GM19452 (cell line): ENCODE data around the gene SERPINE2.
"Not testable (repeated sequence)": the region's sequence is repeated elsewhere in the genome, so short reads cannot be mapped to it uniquely, and the experiment has no call there.

Experiments
- ATAC-seq: cut with Tn5 transposase; IDR thresholded peaks from one replicate; pipeline ENCODE4 v1.9.1; 2021; ENCODE audit not compliant: unreplicated experiment

SERPINE2 gene

GRCh38 chr2:224016963-224017362 lies 22.1 kb downstream of the SERPINE2 start:
- ATAC-seq, result no peak

- no peak for ATAC-seq
Measured at GRCh38 chr2:224014336-224014735, 24.8 kb downstream of the SERPINE2 start.

- no peak for ATAC-seq
Measured at GRCh38 chr2:224011837-224012236, 27.2 kb downstream of the SERPINE2 start.

- no peak for ATAC-seq
Measured at GRCh38 chr2:224009605-224010315, 29.3 kb downstream of the SERPINE2 start.

GRCh38 chr2:224008702-224009261 lies 30.3 kb downstream of the SERPINE2 start:
- no peak for ATAC-seq

- ATAC-seq, result no peak
Measured at GRCh38 chr2:224004105-224004695, 34.9 kb downstream of the SERPINE2 start.

- not testable (repeated sequence) for ATAC-seq
Measured at GRCh38 chr2:224000662-224001061, 38.4 kb downstream of the SERPINE2 start.

- ATAC-seq, result no peak
Measured at GRCh38 chr2:223999862-224000261, 39.2 kb downstream of the SERPINE2 start.

- no peak for ATAC-seq
Measured at GRCh38 chr2:223998948-223999347, 40.1 kb downstream of the SERPINE2 start.

- ATAC-seq, result no peak
Measured at GRCh38 chr2:223997938-223998337, 41.1 kb downstream of the SERPINE2 start.

- no peak for ATAC-seq
Measured at GRCh38 chr2:223996391-223996790, 42.7 kb downstream of the SERPINE2 start.

GRCh38 chr2:223995569-223995968 lies 43.5 kb downstream of the SERPINE2 start:
- ATAC-seq, result no peak

GRCh38 chr2:223994562-223995162 lies 44.4 kb downstream of the SERPINE2 start:
- ATAC-seq, result no peak

- peak; percentile 76 for ATAC-seq
Measured at GRCh38 chr2:223993634-223994232, 45.4 kb downstream of the SERPINE2 start.

GRCh38 chr2:223991611-223992010 lies 47.5 kb downstream of the SERPINE2 start:
- no peak for ATAC-seq

- ATAC-seq, result no peak
Measured at GRCh38 chr2:223989856-223990232, 49.2 kb downstream of the SERPINE2 start.

GRCh38 chr2:223989206-223989855 lies 49.8 kb downstream of the SERPINE2 start:
- no peak for ATAC-seq

- no peak for ATAC-seq
Measured at GRCh38 chr2:223981241-223981640, 57.8 kb downstream of the SERPINE2 start.

- no peak for ATAC-seq
Measured at GRCh38 chr2:223980803-223981202, 58.3 kb downstream of the SERPINE2 start.

GRCh38 chr2:223980397-223980735 lies 58.7 kb downstream of the SERPINE2 start:
- ATAC-seq, result no peak

GRCh38 chr2:223979730-223980396 lies 59.2 kb downstream of the SERPINE2 start:
- no peak for ATAC-seq
